Neural cell (in vitro differentiated cells): ENCODE results near the gene RAD51B. TPM values are rescaled to one million over a fixed set of nuclear protein-coding genes. Genes with fewer than 3 reads are reported as not detected.
"Not testable (repeated sequence)": the region's sequence is repeated elsewhere in the genome, so short reads cannot be mapped to it uniquely, and the experiment has no call there.

Experiments used
- H2AFZ ChIP-seq: fragments of 200-600, 300-800 bp; sonication (generic), shearing (Covaris generic); 2 replicates; pipeline ENCODE4 v1.6.0; 2014; ENCODE audit warnings: low read depth, mild to moderate bottlenecking, antibody characterized with exemption, low read length, moderate library complexity
- H3F3A ChIP-seq: fragments of 200-600 bp; shearing (Covaris generic); 2 replicates; pipeline ENCODE4 v1.6.1; 2016; ENCODE audit warnings: mild to moderate bottlenecking, moderate library complexity, mixed read lengths, antibody characterized with exemption, low read length; ENCODE audit not compliant: insufficient read depth, poor library complexity, severe bottlenecking
- H3K27ac ChIP-seq: fragments of 200-600, 300-800 bp; sonication (generic), shearing (Covaris generic); 2 replicates; pipeline ENCODE4 v1.5.1; 2014; ENCODE audit warnings: mild to moderate bottlenecking, low read length, moderate library complexity
- H3K27me3 ChIP-seq: fragments of 300-800, 200-600 bp; sonication (generic), shearing (Covaris generic); 2 replicates; pipeline ENCODE4 v1.6.0; 2014; ENCODE audit warnings: mild to moderate bottlenecking, low read depth, low read length, moderate library complexity; ENCODE audit not compliant: insufficient read depth
- H3K36me3 ChIP-seq: fragments of 300-800, 200-600 bp; sonication (generic), shearing (Covaris generic); 2 replicates; pipeline ENCODE4 v1.5.1; 2014; ENCODE audit warnings: mild to moderate bottlenecking, antibody characterized with exemption, low read length, moderate library complexity; ENCODE audit not compliant: insufficient read depth
- H3K4me2 ChIP-seq: fragments of 300-800, 200-600 bp; sonication (generic), shearing (Covaris generic); 2 replicates; pipeline ENCODE4 v1.6.0; 2014; ENCODE audit warnings: mild to moderate bottlenecking, low read length
- H3K4me3 ChIP-seq: fragments of 300-800, 200-600 bp; sonication (generic), shearing (Covaris generic); 2 replicates; pipeline ENCODE4 v1.5.1; 2014; ENCODE audit warnings: mild to moderate bottlenecking, low read length, moderate library complexity
- H3K79me2 ChIP-seq: fragments of 200-600 bp; shearing (Covaris generic); replicated peaks from 2 replicates; pipeline ENCODE4 v1.6.0; 2014; ENCODE audit warnings: mild to moderate bottlenecking, low read length, moderate library complexity; ENCODE audit not compliant: insufficient read depth
- H3K9ac ChIP-seq: fragments of 300-800, 200-600 bp; sonication (generic), shearing (Covaris generic); 2 replicates; pipeline ENCODE4 v1.6.1; 2016; ENCODE audit warnings: mild to moderate bottlenecking, low read length, mixed read lengths
- H3K9me2 ChIP-seq: fragments of 200-600 bp; shearing (Covaris generic); 2 replicates; pipeline ENCODE4 v1.6.1; 2016; ENCODE audit warnings: mild to moderate bottlenecking, low read length, mixed read lengths; ENCODE audit not compliant: insufficient read depth
- H3K9me3 ChIP-seq: fragments of 200-600, 300-800 bp; sonication (generic), shearing (Covaris generic); 2 replicates; pipeline ENCODE4 v1.6.1; 2016; ENCODE audit warnings: mild to moderate bottlenecking, mixed run types, low read length, moderate library complexity, mixed read lengths
- H4K20me1 ChIP-seq: fragments of 200-600 bp; shearing (Covaris generic); 2 replicates; pipeline ENCODE4 v1.6.1; 2016; ENCODE audit warnings: mild to moderate bottlenecking, mixed run types; ENCODE audit not compliant: insufficient read depth
- CTCF ChIP-seq: fragments of 450-650 bp; IDR thresholded peaks from 2 replicates; pipeline ENCODE4 v1.5.1; 2014; ENCODE audit warnings: antibody characterized with exemption, mild to moderate bottlenecking, moderate library complexity; ENCODE audit not compliant: poor library complexity, severe bottlenecking
- EP300 ChIP-seq: fragments of 450-650 bp; conservative IDR thresholded peaks from 2 replicates; pipeline ENCODE4 v1.6.1; 2014; ENCODE audit warnings: antibody characterized with exemption, mild to moderate bottlenecking, moderate library complexity; ENCODE audit not compliant: poor library complexity, severe bottlenecking
- EZH2 ChIP-seq: fragments of 200-600, 300-800 bp; shearing (Covaris generic), sonication (generic); IDR thresholded peaks from 2 replicates; pipeline ENCODE4 v1.6.1; 2014; ENCODE audit warnings: antibody characterized with exemption, low read length, borderline replicate concordance, mild to moderate bottlenecking; ENCODE audit not compliant: insufficient read depth, poor library complexity, severe bottlenecking
- MXI1 ChIP-seq: fragments of 450-650 bp; conservative IDR thresholded peaks from 2 replicates; pipeline ENCODE4 v1.6.1; 2014; ENCODE audit warnings: antibody characterized with exemption, mild to moderate bottlenecking; ENCODE audit not compliant: poor library complexity, severe bottlenecking
- POLR2AphosphoS5 ChIP-seq: IDR thresholded peaks from 2 replicates; pipeline ENCODE4 v1.6.1; 2012
- RAD21 ChIP-seq: fragments of 450-650 bp; conservative IDR thresholded peaks from 2 replicates; pipeline ENCODE4 v1.6.1; 2014; ENCODE audit warnings: antibody characterized with exemption, mild to moderate bottlenecking, moderate library complexity
- REST ChIP-seq: IDR thresholded peaks from 2 replicates; pipeline ENCODE4 v1.6.1; 2012; ENCODE audit warnings: borderline replicate concordance
- SMC3 ChIP-seq: fragments of 450-650 bp; conservative IDR thresholded peaks from 2 replicates; pipeline ENCODE4 v1.6.1; 2014; ENCODE audit warnings: antibody characterized with exemption, mild to moderate bottlenecking, moderate library complexity; ENCODE audit not compliant: poor library complexity
- TAF1 ChIP-seq: IDR thresholded peaks from 2 replicates; pipeline ENCODE4 v1.6.1; 2012; ENCODE audit warnings: low read depth
- polyA plus RNA-seq: library from polyadenylated mRNA; depleted of rRNA; stranded (reverse); fragments of >200 nt; gene quantifications from 2 replicates; pipeline ENCODE4 v1.2.3, GENCODE V29; 2014

Gene RAD51B
- polyA plus RNA-seq, 1 donor from 2014 or later, result 3.1 TPM

- no peaks in the 10 kb centered on the region for H3K79me2 ChIP-seq
- H3K27me3 ChIP-seq, result no peaks in the 10 kb centered on the region
- H3K9me3 ChIP-seq, result peaks cover 3% of the 10 kb centered on the region
- H3K36me3 ChIP-seq, result no peaks in the 10 kb centered on the region
- H3K4me3 ChIP-seq, result no peak overlapping the region
- TF ChIP-seq EP300 (no peak), MXI1 (no peak), POLR2AphosphoS5 (no peak), REST (no peak), CTCF (no peak), TAF1 (no peak), EZH2 (no peak), RAD21 (no peak), SMC3 (no peak)
- H3F3A ChIP-seq, result no peaks in the 10 kb centered on the region
- no peaks in the 10 kb centered on the region for H4K20me1 ChIP-seq
- no peak overlapping the region for H3K9ac ChIP-seq
- H3K9me2 ChIP-seq, result no peaks in the 10 kb centered on the region
- H3K27ac ChIP-seq, result no peak overlapping the region
- H3K4me2 ChIP-seq, result no peak overlapping the region
- H2AFZ ChIP-seq, result no peak overlapping the region
Observed at GRCh38 chr14:68098834-68099233, 279.3 kb downstream of the RAD51B start.

DNA sequence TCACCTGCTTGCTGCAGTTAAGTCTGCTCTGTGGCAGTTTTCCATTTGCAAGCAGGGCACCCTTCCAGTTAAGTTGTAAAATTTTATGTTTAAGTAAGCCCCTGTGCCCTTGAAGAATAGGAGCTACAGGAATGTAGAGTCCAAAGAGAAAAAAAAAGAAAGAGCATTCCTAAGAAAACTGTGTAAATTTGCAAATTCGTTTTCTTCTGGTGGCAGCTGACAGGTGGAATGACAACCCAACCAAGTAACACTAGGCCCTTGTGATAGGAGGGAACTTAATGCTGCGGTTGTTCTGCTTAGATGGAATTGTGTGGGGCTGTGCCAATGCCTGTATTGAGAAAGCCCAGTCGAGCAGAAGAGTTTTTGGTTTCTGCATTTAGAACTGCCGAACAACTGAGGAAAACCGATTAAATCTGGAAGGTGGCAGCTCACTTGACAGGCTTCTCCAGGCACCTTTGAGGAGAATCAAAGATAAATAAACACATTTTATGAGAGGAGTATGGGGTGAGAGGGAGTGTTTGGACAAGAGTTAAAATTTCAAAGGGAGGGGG lies 280.0 kb downstream of the RAD51B start:
- no peak overlapping the region for H3K4me2 ChIP-seq
- no peaks in the 10 kb centered on the region for H4K20me1 ChIP-seq
- no peak overlapping the region for H3K27ac ChIP-seq
- H3K36me3 ChIP-seq, result no peaks in the 10 kb centered on the region
- H3K4me3 ChIP-seq, result no peak overlapping the region
- H3K9ac ChIP-seq, result no peak overlapping the region
- H3K79me2 ChIP-seq, result no peaks in the 10 kb centered on the region
- H3F3A ChIP-seq, result no peaks in the 10 kb centered on the region
- TF ChIP-seq TAF1, result no peak
- no peak for TF ChIP-seq EP300
- TF ChIP-seq REST, result no peak
- TF ChIP-seq SMC3, result no peak
- no peak for TF ChIP-seq EZH2
- TF ChIP-seq MXI1, result no peak
- no peak for TF ChIP-seq POLR2AphosphoS5
- H2AFZ ChIP-seq, result no peak overlapping the region
- H3K27me3 ChIP-seq, result no peaks in the 10 kb centered on the region
- no peaks in the 10 kb centered on the region for H3K9me2 ChIP-seq
- H3K9me3 ChIP-seq, result peaks cover 3% of the 10 kb centered on the region

DNA sequence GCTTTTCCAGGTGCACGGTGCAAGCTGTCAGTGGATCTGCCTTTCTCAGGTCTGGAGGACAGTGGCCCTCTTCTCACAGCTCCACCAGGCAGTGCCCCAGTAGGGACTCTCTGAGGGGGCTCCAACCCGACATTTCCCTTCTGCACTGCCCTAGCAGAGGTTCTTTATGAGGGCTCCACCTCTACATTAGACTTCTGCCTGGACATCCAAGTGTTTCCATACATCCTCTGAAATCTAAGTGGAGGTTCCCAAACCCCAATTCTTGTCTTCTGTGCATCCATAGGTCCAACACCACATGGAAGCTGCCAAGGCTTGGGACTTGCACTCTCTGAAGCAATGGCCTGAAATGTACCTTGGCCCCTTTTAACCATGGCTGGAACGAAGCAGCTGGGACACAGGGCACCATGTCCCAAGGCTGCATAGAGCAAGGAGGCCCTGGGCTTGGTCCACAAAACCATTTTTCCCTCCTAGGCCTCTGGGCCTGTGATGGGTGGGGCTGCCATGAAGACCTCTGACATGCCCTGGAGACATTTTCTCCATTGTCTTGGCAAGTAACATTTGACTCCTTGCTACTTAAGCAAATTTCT lies 282.2 kb downstream of the RAD51B start:
- H3K27ac ChIP-seq, H3K4me3 ChIP-seq, H3K9me2 ChIP-seq, H3K9me3 ChIP-seq, H4K20me1 ChIP-seq, H3K79me2 ChIP-seq, H2AFZ ChIP-seq, H3K9ac ChIP-seq, H3F3A ChIP-seq, H3K36me3 ChIP-seq, H3K4me2 ChIP-seq, H3K27me3 ChIP-seq: not testable (repeated sequence)
